ENCODE data around the gene SRC.

SRC gene

GRCh38 chr20:37390891-37391525 is 45.1 kb downstream of the SRC start:
- TF ChIP-seq CTCF (conservative IDR thresholded peaks at IDR 0.05; ENCODE audit: control insufficient read depth, insufficient read depth, low read depth, low read length) = no peak
- DNase-seq (ENCODE audit: low read depth) = no peak

DNA sequence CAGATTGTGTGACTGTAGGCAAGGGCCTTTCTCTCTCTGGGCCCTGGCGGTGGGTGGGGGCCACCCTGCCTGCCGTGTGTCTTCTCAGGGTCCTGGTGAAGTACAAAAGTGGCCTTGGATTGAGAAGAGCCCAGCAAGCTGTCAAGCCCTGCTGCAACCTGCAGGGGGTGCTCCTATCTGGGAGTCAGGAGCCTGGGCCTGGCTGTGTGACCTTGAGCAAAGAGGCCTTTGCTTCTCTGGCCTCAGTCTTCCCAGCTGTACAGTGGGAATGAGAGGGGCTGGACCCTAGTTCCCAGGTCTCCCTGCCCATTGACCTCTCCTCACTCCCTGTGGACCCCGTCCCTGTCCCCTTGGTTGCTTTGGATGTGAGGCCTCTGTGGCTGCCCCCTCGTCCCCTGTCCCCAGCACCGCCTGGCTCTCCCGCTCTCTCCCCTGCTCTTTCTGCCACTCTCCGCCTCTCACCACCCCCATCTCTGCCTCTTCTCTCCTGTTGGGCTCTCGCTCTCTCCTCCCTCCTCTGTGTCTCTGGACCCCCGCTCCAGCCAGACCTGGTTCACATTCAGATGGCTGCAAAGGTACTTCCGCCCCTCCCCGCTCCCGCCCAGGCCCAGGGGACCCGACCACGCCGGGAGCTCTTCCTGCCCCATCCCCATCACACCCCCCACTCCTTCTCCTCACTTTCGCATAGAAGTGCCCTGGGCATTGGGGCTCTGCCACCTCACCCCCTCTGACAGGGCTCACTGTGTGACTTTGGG is 46.7 kb downstream of the SRC start:
- TF ChIP-seq CTCF (conservative IDR thresholded peaks at IDR 0.05; ENCODE audit: control insufficient read depth, insufficient read depth, low read depth, low read length) = peak; percentile 43
- no peak overlapping the region for H3K4me3 ChIP-seq (ENCODE audit: control insufficient read depth, low read depth, low read length)
- DNase-seq (ENCODE audit: low read depth) = no peak

More at GRCh38 chr20:37390891-37391525, 45.1 kb downstream of the SRC start:
- no peak overlapping the region for H3K4me3 ChIP-seq (ENCODE audit: control insufficient read depth, low read depth, low read length)

- TF ChIP-seq CTCF (conservative IDR thresholded peaks at IDR 0.05; ENCODE audit: control insufficient read depth, insufficient read depth, low read depth, low read length) = no peak
- H3K4me3 ChIP-seq (ENCODE audit: control insufficient read depth, low read depth, low read length) = no peak overlapping the region
- no peak for DNase-seq (ENCODE audit: low read depth)
These were observed 47.4 kb downstream of the SRC start for GRCh38 chr20:37393196-37393862.

GRCh38 chr20:37393863-37394542 is 48.1 kb downstream of the SRC start:
- DNase-seq (ENCODE audit: low read depth) = no peak
- H3K4me3 ChIP-seq (ENCODE audit: control insufficient read depth, low read depth, low read length) = no peak overlapping the region
- TF ChIP-seq CTCF (conservative IDR thresholded peaks at IDR 0.05; ENCODE audit: control insufficient read depth, insufficient read depth, low read depth, low read length) = no peak

DNA sequence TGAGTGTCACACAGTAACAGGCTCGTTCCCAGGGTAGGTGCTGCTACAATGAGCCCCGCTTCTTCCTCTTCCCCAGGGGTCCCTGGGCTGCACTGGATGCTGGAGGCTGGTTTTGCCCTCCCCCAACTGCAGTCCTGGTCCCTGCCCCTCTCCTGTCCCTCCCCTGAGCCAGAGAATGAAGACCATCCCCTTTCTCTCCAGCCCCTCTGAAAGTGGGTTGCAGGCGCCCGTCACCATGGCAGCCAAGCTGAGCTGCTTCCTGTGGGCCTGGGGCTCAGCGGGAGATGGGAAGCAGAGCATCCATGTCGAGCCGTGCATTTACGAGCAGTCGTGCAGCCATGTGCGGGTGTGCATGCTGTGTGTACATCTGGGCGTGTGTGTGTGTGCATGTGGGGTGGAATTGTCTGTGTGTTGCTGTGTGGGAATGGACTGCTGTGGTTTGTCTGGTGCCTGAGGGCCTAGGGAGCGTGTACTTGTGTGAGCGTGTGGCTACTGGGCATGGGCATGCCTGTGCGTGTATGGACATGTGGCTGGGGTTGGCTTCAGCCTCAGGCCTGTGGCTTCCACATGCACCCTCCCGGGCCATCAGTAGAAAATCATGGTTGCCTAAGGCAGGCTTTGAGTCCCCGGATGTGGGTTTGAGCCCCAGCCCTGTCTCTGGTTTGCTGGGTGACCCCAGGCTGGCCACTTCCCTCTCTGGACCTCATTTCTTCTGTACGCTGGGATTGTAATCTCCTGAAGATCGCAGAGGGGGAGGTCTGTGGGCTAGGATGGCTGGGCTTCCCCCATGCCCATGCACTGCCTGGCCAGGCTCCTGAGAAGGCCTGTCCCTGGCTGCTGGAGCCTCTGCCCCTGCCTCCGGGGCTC is 48.8 kb downstream of the SRC start:
- TF ChIP-seq CTCF (conservative IDR thresholded peaks at IDR 0.05; ENCODE audit: control insufficient read depth, insufficient read depth, low read depth, low read length) = no peak

GRCh38 chr20:37395410-37395797 is 49.5 kb downstream of the SRC start:
- TF ChIP-seq CTCF (conservative IDR thresholded peaks at IDR 0.05; ENCODE audit: control insufficient read depth, insufficient read depth, low read depth, low read length) = no peak
- DNase-seq (ENCODE audit: low read depth) = no peak
- H3K4me3 ChIP-seq (ENCODE audit: control insufficient read depth, low read depth, low read length) = no peak overlapping the region

More for the DNA sequence above, 48.8 kb downstream of the SRC start:
- DNase-seq (ENCODE audit: low read depth) = no peak
- no peak overlapping the region for H3K4me3 ChIP-seq (ENCODE audit: control insufficient read depth, low read depth, low read length)
